Measurements from ENCODE around the gene ZNF311.

Gene ZNF311

DNA sequence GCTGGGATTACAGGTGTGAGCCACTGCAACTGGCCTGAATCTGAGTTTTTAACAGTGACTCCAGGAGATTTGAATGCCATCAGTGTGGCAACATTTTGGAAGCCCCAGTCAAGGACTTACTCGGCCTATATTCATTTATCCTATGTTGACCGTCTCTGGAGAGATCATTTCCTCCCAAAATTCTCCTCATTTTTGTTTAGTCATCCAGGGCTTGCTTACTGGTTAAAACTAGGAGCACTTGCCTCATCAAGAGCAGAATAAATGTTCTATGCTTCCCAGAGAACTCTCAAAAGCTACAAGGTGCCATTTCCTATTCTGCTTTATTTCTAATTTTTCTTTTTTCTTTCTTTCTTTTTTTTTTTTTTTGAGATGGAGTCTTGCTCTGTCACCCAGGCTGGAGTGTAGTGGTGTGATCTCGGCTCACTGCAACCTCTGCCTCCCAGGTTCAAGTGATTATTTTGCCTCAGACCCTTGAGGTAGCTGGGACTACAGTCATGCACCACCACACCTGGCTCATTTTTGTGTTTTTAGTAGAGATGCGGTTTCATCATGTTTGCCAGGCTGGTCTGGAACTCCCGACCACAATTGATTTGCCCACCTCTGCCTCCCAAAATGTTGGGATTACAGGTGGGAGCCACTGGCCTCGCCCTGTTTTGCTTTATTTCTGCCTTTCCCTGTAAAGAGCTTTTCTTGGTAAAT, 57.9 kb downstream of the ZNF311 start:
- H3K36me3 ChIP-seq (ENCODE audit: control insufficient read depth, insufficient read depth, low read length), result no peaks in the 10 kb centered on the region
- TF ChIP-seq, protein P1, sequence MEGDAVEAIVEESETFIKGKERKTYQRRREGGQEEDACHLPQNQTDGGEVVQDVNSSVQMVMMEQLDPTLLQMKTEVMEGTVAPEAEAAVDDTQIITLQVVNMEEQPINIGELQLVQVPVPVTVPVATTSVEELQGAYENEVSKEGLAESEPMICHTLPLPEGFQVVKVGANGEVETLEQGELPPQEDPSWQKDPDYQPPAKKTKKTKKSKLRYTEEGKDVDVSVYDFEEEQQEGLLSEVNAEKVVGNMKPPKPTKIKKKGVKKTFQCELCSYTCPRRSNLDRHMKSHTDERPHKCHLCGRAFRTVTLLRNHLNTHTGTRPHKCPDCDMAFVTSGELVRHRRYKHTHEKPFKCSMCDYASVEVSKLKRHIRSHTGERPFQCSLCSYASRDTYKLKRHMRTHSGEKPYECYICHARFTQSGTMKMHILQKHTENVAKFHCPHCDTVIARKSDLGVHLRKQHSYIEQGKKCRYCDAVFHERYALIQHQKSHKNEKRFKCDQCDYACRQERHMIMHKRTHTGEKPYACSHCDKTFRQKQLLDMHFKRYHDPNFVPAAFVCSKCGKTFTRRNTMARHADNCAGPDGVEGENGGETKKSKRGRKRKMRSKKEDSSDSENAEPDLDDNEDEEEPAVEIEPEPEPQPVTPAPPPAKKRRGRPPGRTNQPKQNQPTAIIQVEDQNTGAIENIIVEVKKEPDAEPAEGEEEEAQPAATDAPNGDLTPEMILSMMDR (IDR thresholded peaks at IDR 0.05; ENCODE audit: insufficient read depth, low read length, poor library complexity, severe bottlenecking), result no peak
- H3K27me3 ChIP-seq (replicated peaks; ENCODE audit: control insufficient read depth, insufficient read depth, low read length), result no peaks in the 10 kb centered on the region
- no peak for DNase-seq (ENCODE audit: extremely low read depth, insufficient read length)
- no peak overlapping the region for H3K4me3 ChIP-seq (replicated peaks; ENCODE audit: low read depth, low read length)

DNA sequence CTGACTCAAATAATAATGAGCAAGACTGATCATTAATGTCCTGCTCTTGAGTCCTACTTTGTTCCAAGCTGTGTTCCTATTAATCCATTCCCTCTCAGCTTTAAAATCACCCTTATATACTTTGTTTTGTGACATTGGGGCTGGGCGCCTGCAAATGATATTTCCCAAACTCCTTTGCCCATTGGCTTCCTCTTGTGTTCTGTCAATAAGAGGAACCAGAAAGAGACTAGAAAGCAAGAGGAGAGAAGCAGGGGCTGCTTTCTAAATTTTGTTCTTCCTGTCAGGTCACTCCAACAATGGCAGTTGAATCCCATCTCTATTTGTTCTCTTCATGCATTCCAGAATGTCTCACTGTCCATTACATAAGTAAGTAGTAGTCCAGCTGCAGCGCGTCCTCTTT, 59.8 kb downstream of the ZNF311 start:
- no peaks in the 10 kb centered on the region for H3K36me3 ChIP-seq (ENCODE audit: control insufficient read depth, insufficient read depth, low read length)
- no peak overlapping the region for H3K4me3 ChIP-seq (replicated peaks; ENCODE audit: low read depth, low read length)
- TF ChIP-seq, protein P1 (IDR thresholded peaks at IDR 0.05; ENCODE audit: insufficient read depth, low read length, poor library complexity, severe bottlenecking), result no peak
- no peak for DNase-seq (ENCODE audit: extremely low read depth, insufficient read length)
- H3K27me3 ChIP-seq (replicated peaks; ENCODE audit: control insufficient read depth, insufficient read depth, low read length), result no peaks in the 10 kb centered on the region
